PFSK-1 (cell line): ENCODE data around the gene ZNF710.

Source experiments
- FOXP2 ChIP-seq: optimal IDR thresholded peaks from 2 replicates; pipeline ENCODE3; 2011; ENCODE audit warnings: borderline replicate concordance, control low read depth, inconsistent platforms; ENCODE audit not compliant: insufficient read depth; ENCODE audit errors: extremely low read length, extremely low read depth
- POLR2AphosphoS5 ChIP-seq: IDR thresholded peaks from 2 replicates; pipeline ENCODE4 v1.6.1; 2012; ENCODE audit warnings: low read depth, mild to moderate bottlenecking, control low read depth, low read length, moderate library complexity

DNA sequence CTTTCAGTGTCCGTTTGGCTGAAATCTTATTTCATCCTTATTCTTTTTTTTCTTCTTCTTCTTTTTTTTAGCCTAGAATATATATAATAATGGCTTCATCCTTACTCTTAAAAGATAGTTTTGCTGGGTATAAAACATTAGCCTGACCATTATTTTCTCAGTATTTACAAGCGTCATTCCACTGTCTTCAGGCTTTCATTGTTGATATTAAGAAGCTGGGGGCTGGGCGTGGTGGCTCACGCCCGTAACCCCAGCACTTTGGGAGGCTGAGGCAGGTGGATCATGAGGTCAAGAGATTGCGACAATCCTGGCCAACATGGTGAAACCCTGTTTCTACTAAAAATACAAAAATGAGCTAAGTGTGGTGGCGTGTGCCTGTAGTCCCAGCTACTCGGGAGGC is 10.6 kb downstream of the ZNF710 start:
- TF ChIP-seq FOXP2 (no peak), POLR2AphosphoS5 (no peak)
